ENCODE measurements around the gene FAM20A.

DNA sequence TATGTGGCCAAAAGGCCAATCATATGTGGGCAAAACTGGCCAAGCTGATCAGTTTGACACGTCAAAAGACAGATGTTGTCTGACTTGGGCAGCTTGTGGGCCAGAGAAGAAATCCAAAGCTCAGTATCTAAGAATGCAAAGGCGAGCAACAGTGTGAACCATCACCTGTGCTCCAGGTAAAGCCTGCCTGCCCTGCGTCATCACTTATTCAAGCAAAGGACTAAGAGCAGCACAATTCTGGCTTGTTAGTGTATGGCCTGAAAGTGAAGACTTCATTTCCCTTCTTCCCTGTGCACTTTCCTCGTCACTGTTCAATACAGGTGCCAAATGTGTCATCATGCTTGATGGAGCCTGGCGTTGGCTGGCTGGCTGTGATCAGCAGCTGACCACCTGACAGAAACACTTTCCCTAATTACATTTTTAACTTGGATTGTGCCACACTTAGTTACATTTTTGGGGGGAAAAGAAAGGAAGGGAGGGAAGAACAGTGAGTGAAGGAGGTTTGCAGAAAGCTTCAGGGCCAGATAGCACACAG lies 4.7 kb downstream of the FAM20A start:
- TF ChIP-seq FOXK1 (CRISPR knock-in tag; IDR thresholded peaks at IDR 0.05; ENCODE audit: borderline replicate concordance) (no peak), FOXJ3 (CRISPR knock-in tag; IDR thresholded peaks at IDR 0.05) (no peak), ZKSCAN8 (CRISPR knock-in tag; IDR thresholded peaks at IDR 0.05) (no peak), RFX5 (IDR thresholded peaks at IDR 0.05; ENCODE audit: low read depth, low read length) (no peak), SRSF1 (IDR thresholded peaks at IDR 0.05; ENCODE audit: low read depth, low read length) (no peak), ELF1 (tag; IDR thresholded peaks at IDR 0.05) (no peak), DPF2 (IDR thresholded peaks at IDR 0.05) (no peak), SP1 (CRISPR knock-in tag; IDR thresholded peaks at IDR 0.05) (no peak), HNRNPH1 (optimal IDR thresholded peaks at IDR 0.05; ENCODE audit: low read depth, low read length) (no peak), ATF1 (CRISPR knock-in tag; IDR thresholded peaks at IDR 0.05) (no peak), ATF1 (tag; IDR thresholded peaks at IDR 0.05) (no peak), POLR2AphosphoS2 (IDR thresholded peaks at IDR 0.05; ENCODE audit: low read length) (no peak), SREBF2 (CRISPR knock-in tag; IDR thresholded peaks at IDR 0.05) (no peak)
- TF ChIP-seq, protein P1, sequence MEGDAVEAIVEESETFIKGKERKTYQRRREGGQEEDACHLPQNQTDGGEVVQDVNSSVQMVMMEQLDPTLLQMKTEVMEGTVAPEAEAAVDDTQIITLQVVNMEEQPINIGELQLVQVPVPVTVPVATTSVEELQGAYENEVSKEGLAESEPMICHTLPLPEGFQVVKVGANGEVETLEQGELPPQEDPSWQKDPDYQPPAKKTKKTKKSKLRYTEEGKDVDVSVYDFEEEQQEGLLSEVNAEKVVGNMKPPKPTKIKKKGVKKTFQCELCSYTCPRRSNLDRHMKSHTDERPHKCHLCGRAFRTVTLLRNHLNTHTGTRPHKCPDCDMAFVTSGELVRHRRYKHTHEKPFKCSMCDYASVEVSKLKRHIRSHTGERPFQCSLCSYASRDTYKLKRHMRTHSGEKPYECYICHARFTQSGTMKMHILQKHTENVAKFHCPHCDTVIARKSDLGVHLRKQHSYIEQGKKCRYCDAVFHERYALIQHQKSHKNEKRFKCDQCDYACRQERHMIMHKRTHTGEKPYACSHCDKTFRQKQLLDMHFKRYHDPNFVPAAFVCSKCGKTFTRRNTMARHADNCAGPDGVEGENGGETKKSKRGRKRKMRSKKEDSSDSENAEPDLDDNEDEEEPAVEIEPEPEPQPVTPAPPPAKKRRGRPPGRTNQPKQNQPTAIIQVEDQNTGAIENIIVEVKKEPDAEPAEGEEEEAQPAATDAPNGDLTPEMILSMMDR (IDR thresholded peaks at IDR 0.05 in 2 of 3, conservative IDR thresholded peaks at IDR 0.05 in 1 of 3; ENCODE audit: insufficient read depth in 2 of 3, low read depth in 1 of 3, low read length in 3 of 3): no peak
- TF ChIP-seq, protein P2, sequence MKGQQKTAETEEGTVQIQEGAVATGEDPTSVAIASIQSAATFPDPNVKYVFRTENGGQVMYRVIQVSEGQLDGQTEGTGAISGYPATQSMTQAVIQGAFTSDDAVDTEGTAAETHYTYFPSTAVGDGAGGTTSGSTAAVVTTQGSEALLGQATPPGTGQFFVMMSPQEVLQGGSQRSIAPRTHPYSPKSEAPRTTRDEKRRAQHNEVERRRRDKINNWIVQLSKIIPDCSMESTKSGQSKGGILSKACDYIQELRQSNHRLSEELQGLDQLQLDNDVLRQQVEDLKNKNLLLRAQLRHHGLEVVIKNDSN (CRISPR knock-in tag; IDR thresholded peaks at IDR 0.05): no peak

Data from K562 (cell line).